T-helper 1 cell treated with Interleukin-12 subunit alpha and Interleukin-12 subunit beta and Interleukin-4 antibody, amounts not matched to agents 30 μg/mL and 1 μg/mL, for 36 hours (primary cell): Measurements from ENCODE around the gene MLF2.
A peak's percentile ranks its signal among the peaks of the same experiment; 100 is the strongest.

Experiments used
- H3K27ac Mint-ChIP-seq: one replicate; pipeline ENCODE4 v1.8.0; 2021; ENCODE audit warnings: mild to moderate bottlenecking, mixed read lengths
- H3K27me3 Mint-ChIP-seq: one replicate; pipeline ENCODE4 v1.8.0; 2021; ENCODE audit warnings: low read depth, mixed read lengths
- H3K36me3 Mint-ChIP-seq: one replicate; pipeline ENCODE4 v1.8.0; 2021; ENCODE audit warnings: low read depth, mixed read lengths
- H3K4me1 Mint-ChIP-seq: one replicate; pipeline ENCODE4 v1.8.0; 2021; ENCODE audit warnings: low read depth, mixed read lengths
- H3K4me3 Mint-ChIP-seq: one replicate; pipeline ENCODE4 v1.8.0; 2021; ENCODE audit warnings: mild to moderate bottlenecking, moderate library complexity, mixed read lengths
- H3K9me3 Mint-ChIP-seq: one replicate; pipeline ENCODE4 v1.8.0; 2021; ENCODE audit warnings: mixed read lengths

Gene MLF2

GRCh38 chr12:6782850-6783566, 30.1 kb upstream of the MLF2 start:
- Mint-ChIP-seq H3K36me3 (peaks cover 5% of the 10 kb centered on the region), H3K4me1 (peaks cover 54% of the 10 kb centered on the region), H3K27me3 (no peaks in the 10 kb centered on the region), H3K9me3 (no peaks in the 10 kb centered on the region), H3K4me3 (no peak overlapping the region), H3K27ac (peak overlapping the region; percentile 86)

- peak overlapping the region; percentile 20 for H3K27ac Mint-ChIP-seq
- H3K27me3 Mint-ChIP-seq: no peaks in the 10 kb centered on the region
- H3K9me3 Mint-ChIP-seq: no peaks in the 10 kb centered on the region
- no peak overlapping the region for H3K4me3 Mint-ChIP-seq
- H3K36me3 Mint-ChIP-seq: peaks cover 7% of the 10 kb centered on the region
- H3K4me1 Mint-ChIP-seq: peaks cover 57% of the 10 kb centered on the region
These were observed 29.2 kb upstream of the MLF2 start for GRCh38 chr12:6782119-6782518.

- Mint-ChIP-seq H3K27ac (peak overlapping the region; percentile 82), H3K9me3 (no peaks in the 10 kb centered on the region), H3K36me3 (peaks cover 11% of the 10 kb centered on the region), H3K27me3 (no peaks in the 10 kb centered on the region), H3K4me3 (no peak overlapping the region), H3K4me1 (peaks cover 54% of the 10 kb centered on the region)
These were observed 27.6 kb upstream of the MLF2 start for GRCh38 chr12:6780573-6780972.

GRCh38 chr12:6779708-6780432, 26.9 kb upstream of the MLF2 start:
- H3K27ac Mint-ChIP-seq: peak overlapping the region; percentile 60
- no peaks in the 10 kb centered on the region for H3K9me3 Mint-ChIP-seq
- H3K36me3 Mint-ChIP-seq: peaks cover 18% of the 10 kb centered on the region
- peaks cover 60% of the 10 kb centered on the region for H3K4me1 Mint-ChIP-seq
- H3K4me3 Mint-ChIP-seq: peak overlapping the region; percentile 54
- no peaks in the 10 kb centered on the region for H3K27me3 Mint-ChIP-seq

GRCh38 chr12:6778574-6779550, 25.9 kb upstream of the MLF2 start:
- H3K9me3 Mint-ChIP-seq: no peaks in the 10 kb centered on the region

DNA sequence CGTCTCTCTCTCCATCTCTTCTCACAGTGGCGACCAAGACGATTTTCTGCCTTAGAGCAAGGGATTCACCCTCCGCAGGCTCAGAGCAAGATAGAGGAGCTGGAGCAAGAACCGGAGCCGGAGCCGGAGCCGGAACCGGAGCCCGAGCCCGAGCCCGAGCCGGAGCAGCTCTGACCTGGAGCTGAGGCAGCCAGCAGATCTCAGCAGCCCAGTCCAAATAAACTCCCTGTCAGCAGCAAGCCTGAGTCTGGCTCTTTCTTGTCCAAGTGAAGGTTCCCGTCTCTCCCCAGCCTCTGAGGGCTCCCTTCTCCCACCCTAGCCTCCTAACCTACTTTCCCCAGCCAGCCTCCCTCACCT, 25.3 kb upstream of the MLF2 start:
- Mint-ChIP-seq H3K4me1 (peaks cover 56% of the 10 kb centered on the region), H3K27ac (peak overlapping the region; percentile 60), H3K9me3 (no peaks in the 10 kb centered on the region), H3K27me3 (no peaks in the 10 kb centered on the region), H3K36me3 (peaks cover 22% of the 10 kb centered on the region), H3K4me3 (peak overlapping the region; percentile 81)

More at GRCh38 chr12:6778574-6779550, 25.9 kb upstream of the MLF2 start:
- peaks cover 59% of the 10 kb centered on the region for H3K4me1 Mint-ChIP-seq
- peak overlapping the region; percentile 81 for H3K4me3 Mint-ChIP-seq
- peak overlapping the region; percentile 60 for H3K27ac Mint-ChIP-seq
- peaks cover 22% of the 10 kb centered on the region for H3K36me3 Mint-ChIP-seq
- no peaks in the 10 kb centered on the region for H3K27me3 Mint-ChIP-seq

GRCh38 chr12:6777386-6777785, 24.4 kb upstream of the MLF2 start:
- Mint-ChIP-seq H3K27me3 (no peaks in the 10 kb centered on the region), H3K27ac (no peak overlapping the region), H3K4me3 (no peak overlapping the region), H3K36me3 (peaks cover 22% of the 10 kb centered on the region), H3K4me1 (peaks cover 56% of the 10 kb centered on the region), H3K9me3 (no peaks in the 10 kb centered on the region)

DNA sequence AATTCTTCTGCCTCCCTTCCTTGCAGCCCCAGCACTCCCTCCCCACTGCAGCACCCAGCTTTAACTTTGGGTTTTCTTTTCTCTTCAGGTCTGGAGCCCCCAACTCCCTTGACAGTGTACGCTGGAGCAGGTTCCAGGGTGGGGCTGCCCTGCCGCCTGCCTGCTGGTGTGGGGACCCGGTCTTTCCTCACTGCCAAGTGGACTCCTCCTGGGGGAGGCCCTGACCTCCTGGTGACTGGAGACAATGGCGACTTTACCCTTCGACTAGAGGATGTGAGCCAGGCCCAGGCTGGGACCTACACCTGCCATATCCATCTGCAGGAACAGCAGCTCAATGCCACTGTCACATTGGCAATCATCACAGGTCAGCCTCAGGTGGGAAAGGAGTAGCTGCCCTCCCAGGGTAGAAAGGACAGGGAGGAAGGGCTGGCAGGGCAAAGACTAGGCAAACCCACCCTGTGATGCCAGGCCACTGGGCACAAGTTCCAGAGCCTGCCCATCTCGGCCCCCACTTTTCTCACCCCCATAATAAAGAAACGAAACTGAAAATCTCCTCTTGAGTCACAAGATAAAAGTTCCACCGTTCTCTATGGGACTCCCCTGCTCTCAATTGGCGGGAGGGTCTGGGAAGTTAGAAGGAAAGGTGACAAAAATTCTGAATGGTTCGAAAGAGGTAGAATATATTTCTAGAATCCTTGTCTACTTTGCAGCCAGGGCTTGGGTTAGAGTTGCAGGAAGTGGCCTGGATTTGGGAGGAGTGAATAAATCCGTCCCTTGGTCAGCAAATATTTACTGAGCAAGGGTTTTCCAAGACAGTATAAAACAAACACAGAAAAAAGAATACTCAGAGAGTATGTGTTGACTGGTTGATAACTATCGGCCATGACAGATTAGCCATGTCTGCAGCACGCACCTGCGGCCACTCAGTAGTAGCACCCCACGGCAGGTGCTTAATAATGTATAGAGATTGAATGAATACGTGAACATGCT, 22.5 kb upstream of the MLF2 start:
- peak overlapping the region; percentile 83 for H3K27ac Mint-ChIP-seq
- peak overlapping the region; percentile 78 for H3K4me3 Mint-ChIP-seq
- no peaks in the 10 kb centered on the region for H3K27me3 Mint-ChIP-seq
- peaks cover 25% of the 10 kb centered on the region for H3K36me3 Mint-ChIP-seq
- no peaks in the 10 kb centered on the region for H3K9me3 Mint-ChIP-seq
- H3K4me1 Mint-ChIP-seq: peaks cover 62% of the 10 kb centered on the region

DNA sequence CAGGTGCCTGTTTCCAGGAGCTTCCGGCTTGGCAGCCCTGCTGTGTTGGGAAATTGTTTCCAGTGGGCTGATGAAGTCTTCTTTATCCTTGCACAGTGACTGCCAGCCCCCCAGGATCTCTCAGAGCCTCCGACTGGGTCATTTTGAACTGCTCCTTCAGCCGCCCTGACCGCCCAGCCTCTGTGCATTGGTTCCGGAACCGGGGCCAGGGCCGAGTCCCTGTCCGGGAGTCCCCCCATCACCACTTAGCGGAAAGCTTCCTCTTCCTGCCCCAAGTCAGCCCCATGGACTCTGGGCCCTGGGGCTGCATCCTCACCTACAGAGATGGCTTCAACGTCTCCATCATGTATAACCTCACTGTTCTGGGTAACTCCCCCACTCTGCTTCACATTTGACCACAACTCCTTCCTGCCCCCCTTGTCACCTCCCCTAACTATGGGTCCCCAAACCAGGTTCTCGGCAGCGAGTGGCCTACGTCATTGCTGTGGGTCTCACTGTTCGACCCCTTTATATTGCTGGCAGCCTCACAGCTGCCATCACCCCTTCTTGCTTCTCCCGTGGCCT, 21.6 kb upstream of the MLF2 start:
- peaks cover 25% of the 10 kb centered on the region for H3K36me3 Mint-ChIP-seq
- H3K27ac Mint-ChIP-seq: peak overlapping the region; percentile 83
- peaks cover 60% of the 10 kb centered on the region for H3K4me1 Mint-ChIP-seq
- H3K27me3 Mint-ChIP-seq: no peaks in the 10 kb centered on the region
- no peaks in the 10 kb centered on the region for H3K9me3 Mint-ChIP-seq
- peak overlapping the region; percentile 78 for H3K4me3 Mint-ChIP-seq

DNA sequence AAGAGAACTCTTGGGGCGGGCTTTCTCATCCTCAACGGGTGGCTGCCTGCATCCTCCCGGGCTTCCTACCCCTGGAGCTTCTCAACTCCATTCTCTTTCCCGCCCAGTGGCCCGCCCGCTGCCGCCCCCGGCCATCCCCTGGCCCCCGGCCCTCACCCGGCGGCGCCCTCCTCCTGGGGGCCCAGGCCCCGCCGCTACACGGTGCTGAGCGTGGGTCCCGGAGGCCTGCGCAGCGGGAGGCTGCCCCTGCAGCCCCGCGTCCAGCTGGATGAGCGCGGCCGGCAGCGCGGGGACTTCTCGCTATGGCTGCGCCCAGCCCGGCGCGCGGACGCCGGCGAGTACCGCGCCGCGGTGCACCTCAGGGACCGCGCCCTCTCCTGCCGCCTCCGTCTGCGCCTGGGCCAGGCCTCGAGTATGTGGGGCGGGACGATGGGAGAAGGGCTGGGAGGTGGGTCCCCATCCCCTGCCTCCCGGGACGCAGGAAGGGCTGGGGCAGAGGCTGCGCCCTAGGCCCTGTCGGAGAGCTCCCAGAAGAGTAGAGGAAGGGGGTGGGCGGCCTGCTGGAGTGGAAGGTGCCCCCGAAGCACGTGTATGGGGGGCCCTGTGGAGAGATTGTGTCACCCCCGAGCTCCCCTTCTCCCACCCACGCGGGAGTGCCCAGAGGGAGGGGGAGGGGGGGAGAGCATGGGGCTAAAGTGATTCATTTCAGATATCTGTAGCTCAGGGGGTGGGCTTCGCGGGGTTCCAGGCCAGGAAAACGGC, 20.8 kb upstream of the MLF2 start:
- peak overlapping the region; percentile 69 for H3K27ac Mint-ChIP-seq
- no peaks in the 10 kb centered on the region for H3K27me3 Mint-ChIP-seq
- H3K36me3 Mint-ChIP-seq: peaks cover 25% of the 10 kb centered on the region
- H3K9me3 Mint-ChIP-seq: no peaks in the 10 kb centered on the region
- peak overlapping the region; percentile 81 for H3K4me3 Mint-ChIP-seq
- peaks cover 58% of the 10 kb centered on the region for H3K4me1 Mint-ChIP-seq

DNA sequence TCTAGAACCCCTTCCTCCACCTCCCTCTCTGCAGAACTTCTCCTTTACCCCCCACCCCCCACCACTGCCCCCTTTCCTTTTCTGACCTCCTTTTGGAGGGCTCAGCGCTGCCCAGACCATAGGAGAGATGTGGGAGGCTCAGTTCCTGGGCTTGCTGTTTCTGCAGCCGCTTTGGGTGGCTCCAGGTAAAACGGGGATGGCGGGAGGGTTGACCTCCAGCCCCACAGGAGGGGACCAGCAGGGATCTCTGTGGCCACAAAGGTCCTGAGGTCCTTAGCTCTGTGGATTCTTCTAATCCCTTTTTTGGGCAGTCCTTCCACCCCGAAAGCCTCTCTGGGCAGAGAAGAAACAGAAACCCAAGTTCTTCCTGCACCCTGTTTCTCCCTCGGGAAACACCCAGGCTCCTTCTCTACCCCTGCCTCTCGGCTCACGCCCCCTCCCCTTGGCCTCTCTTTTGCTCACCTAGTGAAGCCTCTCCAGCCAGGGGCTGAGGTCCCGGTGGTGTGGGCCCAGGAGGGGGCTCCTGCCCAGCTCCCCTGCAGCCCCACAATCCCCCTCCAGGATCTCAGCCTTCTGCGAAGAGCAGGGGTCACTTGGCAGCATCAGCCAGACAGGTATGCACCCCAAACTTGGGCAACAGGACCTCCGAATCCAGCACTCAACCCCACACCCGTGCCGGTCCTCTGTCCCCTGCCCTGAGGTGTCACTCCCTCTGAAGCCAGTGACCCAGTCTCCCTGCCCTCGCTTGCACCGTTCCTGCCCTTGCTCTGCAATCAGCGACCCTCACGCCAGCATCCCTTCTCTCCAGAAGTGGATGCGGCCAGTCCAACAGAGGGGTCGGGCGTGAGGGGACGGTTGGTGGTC, 20.0 kb upstream of the MLF2 start:
- H3K36me3 Mint-ChIP-seq: peaks cover 20% of the 10 kb centered on the region
- H3K27me3 Mint-ChIP-seq: no peaks in the 10 kb centered on the region
- peak overlapping the region; percentile 81 for H3K4me3 Mint-ChIP-seq
- H3K9me3 Mint-ChIP-seq: no peaks in the 10 kb centered on the region
- peaks cover 57% of the 10 kb centered on the region for H3K4me1 Mint-ChIP-seq
- peak overlapping the region; percentile 62 for H3K27ac Mint-ChIP-seq

GRCh38 chr12:6772331-6772695, 19.4 kb upstream of the MLF2 start, which contains the start of gene LAG3:
Gene LAG3 (plus strand): TSS chr12:6772520. CDS start chr12:6772853, 333 bp downstream.
- peaks cover 20% of the 10 kb centered on the region for H3K36me3 Mint-ChIP-seq
- no peaks in the 10 kb centered on the region for H3K9me3 Mint-ChIP-seq
- H3K27ac Mint-ChIP-seq: peak within 1 kb of the TSS; percentile 84
- H3K27me3 Mint-ChIP-seq: no peaks in the 10 kb centered on the region
- H3K4me3 Mint-ChIP-seq: peak within 1 kb of the TSS; percentile 81
- peaks cover 60% of the 10 kb centered on the region for H3K4me1 Mint-ChIP-seq
